Stomach (tissue), 4 donors: ENCODE results near the gene RTN4.

Source experiments
- EP300 ChIP-seq: sonication (generic); formaldehyde crosslinking; IDR thresholded peaks from one replicate; pipeline ENCODE4 v1.6.1; 2017; ENCODE audit warnings: antibody characterized with exemption
- POLR2A ChIP-seq, 4 donors: fragments of 450-650 bp; IDR thresholded peaks; one replicate each; pipeline ENCODE4 v1.6.1; 2016; ENCODE audit warnings: antibody characterized with exemption in 4 of 4, control low read depth in 2 of 4, mild to moderate bottlenecking in 1 of 4, moderate library complexity in 1 of 4
- POLR2AphosphoS5 ChIP-seq, 3 donors: sonication (generic); formaldehyde crosslinking; IDR thresholded peaks; one replicate each; pipeline ENCODE4 v1.6.1; 2016; ENCODE audit warnings: antibody characterized with exemption in 3 of 3
- TF ChIP-seq, protein P1 (sequence below), 7 experiments: fragments of 450-650 bp in 4 of 7; fragments of 200-600 bp in 3 of 7; sonication (generic) in 3 of 7; IDR thresholded peaks; one replicate each; pipeline ENCODE4 v1.5.1; 2016 to 2019; ENCODE audit warnings: antibody characterized with exemption in 7 of 7, control low read depth in 2 of 7, mild to moderate bottlenecking in 1 of 7

DNA sequence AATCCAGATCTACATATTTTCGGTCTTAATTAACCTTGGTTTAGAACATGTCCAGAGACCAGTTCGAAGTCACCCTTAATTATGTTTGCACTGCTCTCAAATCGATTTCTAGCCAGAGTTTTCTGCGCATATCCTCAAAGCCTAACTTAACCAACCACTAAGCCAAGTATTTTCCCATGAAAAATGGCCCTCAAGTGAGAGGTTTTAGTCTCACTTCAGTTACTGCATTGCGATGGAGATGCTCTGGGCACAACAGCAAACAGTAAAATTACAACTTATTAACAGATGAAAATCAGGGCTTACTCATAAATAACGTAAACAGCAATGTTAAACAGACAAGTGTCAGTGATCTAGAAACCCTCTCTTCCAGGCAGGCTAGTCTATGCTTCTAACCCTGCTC, 4.5 kb downstream of the RTN4 start:
- TF ChIP-seq EP300 (no peak), POLR2A (IDR thresholded peaks at IDR 0.05) (no peak), POLR2AphosphoS5 (IDR thresholded peaks at IDR 0.05) (no peak)
- TF ChIP-seq, protein P1, sequence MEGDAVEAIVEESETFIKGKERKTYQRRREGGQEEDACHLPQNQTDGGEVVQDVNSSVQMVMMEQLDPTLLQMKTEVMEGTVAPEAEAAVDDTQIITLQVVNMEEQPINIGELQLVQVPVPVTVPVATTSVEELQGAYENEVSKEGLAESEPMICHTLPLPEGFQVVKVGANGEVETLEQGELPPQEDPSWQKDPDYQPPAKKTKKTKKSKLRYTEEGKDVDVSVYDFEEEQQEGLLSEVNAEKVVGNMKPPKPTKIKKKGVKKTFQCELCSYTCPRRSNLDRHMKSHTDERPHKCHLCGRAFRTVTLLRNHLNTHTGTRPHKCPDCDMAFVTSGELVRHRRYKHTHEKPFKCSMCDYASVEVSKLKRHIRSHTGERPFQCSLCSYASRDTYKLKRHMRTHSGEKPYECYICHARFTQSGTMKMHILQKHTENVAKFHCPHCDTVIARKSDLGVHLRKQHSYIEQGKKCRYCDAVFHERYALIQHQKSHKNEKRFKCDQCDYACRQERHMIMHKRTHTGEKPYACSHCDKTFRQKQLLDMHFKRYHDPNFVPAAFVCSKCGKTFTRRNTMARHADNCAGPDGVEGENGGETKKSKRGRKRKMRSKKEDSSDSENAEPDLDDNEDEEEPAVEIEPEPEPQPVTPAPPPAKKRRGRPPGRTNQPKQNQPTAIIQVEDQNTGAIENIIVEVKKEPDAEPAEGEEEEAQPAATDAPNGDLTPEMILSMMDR (IDR thresholded peaks at IDR 0.05) = no peak
